ENCODE measurements around the gene ADGRB3. TPM values are rescaled to one million over a fixed set of nuclear protein-coding genes. Genes with fewer than 3 reads are reported as not detected.

The ADGRB3 gene
- total RNA-seq, 1 experiment from 2014 or later, result 0.11 TPM

DNA sequence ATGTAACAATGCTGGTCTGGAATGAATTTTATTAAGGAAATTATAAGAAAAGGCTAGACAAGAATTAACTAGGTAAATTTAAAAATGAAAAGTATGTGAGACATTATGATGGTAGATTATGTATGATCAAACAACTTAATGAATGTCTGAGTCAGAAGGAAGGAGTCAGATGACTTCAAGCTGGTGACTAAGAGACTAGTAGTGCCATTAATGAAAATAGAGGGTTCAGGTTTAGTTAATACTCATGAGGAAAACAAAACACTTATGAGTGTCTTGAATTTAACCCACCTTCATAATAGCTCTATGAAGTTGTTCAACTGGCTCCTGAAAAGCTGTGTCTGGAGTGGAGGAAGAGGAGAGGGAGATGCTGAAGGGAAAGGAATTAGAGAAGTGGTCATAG, 256.3 kb downstream of the ADGRB3 start:
- ATAC-seq, result no peak
- Histone ChIP-seq H3K27me3 (ENCODE audit: low read length) (no peaks in the 10 kb centered on the region), H3K4me3 (ENCODE audit: low read length) (no peak overlapping the region), H3K9me3 (ENCODE audit: low read length) (no peaks in the 10 kb centered on the region), H3K27ac (ENCODE audit: low read length) (no peak overlapping the region), H3K36me3 (ENCODE audit: low read depth, low read length) (no peaks in the 10 kb centered on the region), H3K4me1 (ENCODE audit: insufficient read depth, low read length) (no peaks in the 10 kb centered on the region), H3K79me2 (ENCODE audit: low read length) (no peaks in the 10 kb centered on the region), H3K9ac (ENCODE audit: low read length) (no peak overlapping the region), H3K4me2 (ENCODE audit: low read length) (no peak overlapping the region), H3K9me2 (replicated peaks; ENCODE audit: low read length) (no peaks in the 10 kb centered on the region), H3F3A (ENCODE audit: low read length, unreplicated experiment) (no peaks in the 10 kb centered on the region), H4K20me1 (ENCODE audit: low read length) (no peaks in the 10 kb centered on the region), H2AFZ (ENCODE audit: low read length) (no peak overlapping the region)
- ChIA-PET CTCF (no interaction called here), POLR2A (ENCODE audit: unreplicated experiment) (no interaction called here)
- TF ChIP-seq, protein P1, sequence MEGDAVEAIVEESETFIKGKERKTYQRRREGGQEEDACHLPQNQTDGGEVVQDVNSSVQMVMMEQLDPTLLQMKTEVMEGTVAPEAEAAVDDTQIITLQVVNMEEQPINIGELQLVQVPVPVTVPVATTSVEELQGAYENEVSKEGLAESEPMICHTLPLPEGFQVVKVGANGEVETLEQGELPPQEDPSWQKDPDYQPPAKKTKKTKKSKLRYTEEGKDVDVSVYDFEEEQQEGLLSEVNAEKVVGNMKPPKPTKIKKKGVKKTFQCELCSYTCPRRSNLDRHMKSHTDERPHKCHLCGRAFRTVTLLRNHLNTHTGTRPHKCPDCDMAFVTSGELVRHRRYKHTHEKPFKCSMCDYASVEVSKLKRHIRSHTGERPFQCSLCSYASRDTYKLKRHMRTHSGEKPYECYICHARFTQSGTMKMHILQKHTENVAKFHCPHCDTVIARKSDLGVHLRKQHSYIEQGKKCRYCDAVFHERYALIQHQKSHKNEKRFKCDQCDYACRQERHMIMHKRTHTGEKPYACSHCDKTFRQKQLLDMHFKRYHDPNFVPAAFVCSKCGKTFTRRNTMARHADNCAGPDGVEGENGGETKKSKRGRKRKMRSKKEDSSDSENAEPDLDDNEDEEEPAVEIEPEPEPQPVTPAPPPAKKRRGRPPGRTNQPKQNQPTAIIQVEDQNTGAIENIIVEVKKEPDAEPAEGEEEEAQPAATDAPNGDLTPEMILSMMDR (conservative IDR thresholded peaks at IDR 0.05; ENCODE audit: low read depth, low read length), result no peak
- TF ChIP-seq EZH2 (IDR thresholded peaks at IDR 0.05; ENCODE audit: low read length, unreplicated experiment), result no peak
- TF ChIP-seq EZH2phosphoT487 (IDR thresholded peaks at IDR 0.05; ENCODE audit: borderline replicate concordance, low read length), result no peak
- no peak for DNase-seq
- intact Hi-C loops (cut with micrococcal nuclease), result no loop called here
- no TSS peak for BruUV-seq (replicated peaks)

DNA sequence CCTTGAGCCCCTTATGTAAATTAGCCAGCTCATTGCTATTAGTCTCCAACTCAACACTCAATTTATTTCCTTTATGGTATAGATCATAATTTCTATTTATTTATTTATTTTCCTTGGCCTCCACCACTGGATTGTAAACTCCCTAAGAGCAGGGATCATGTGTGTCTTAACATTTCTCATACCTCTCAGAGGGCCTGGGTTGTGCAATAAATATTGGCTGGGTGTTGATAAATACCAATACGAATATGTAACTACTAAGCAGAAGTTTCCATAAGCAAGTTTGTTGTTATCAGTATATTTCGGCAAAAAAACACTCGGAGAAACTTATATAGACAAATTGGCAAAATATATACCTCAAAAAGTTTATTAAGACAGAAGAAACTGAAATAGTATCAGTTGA, 257.4 kb downstream of the ADGRB3 start:
- Histone ChIP-seq H3F3A (ENCODE audit: low read length, unreplicated experiment) (no peaks in the 10 kb centered on the region), H3K9me3 (ENCODE audit: low read length) (no peaks in the 10 kb centered on the region), H3K9ac (ENCODE audit: low read length) (no peak overlapping the region), H3K4me1 (ENCODE audit: insufficient read depth, low read length) (no peaks in the 10 kb centered on the region), H3K36me3 (ENCODE audit: low read depth, low read length) (no peaks in the 10 kb centered on the region), H3K4me3 (ENCODE audit: low read length) (no peak overlapping the region), H3K4me2 (ENCODE audit: low read length) (no peak overlapping the region), H4K20me1 (ENCODE audit: low read length) (no peaks in the 10 kb centered on the region), H3K9me2 (replicated peaks; ENCODE audit: low read length) (no peaks in the 10 kb centered on the region), H3K27ac (ENCODE audit: low read length) (no peak overlapping the region), H2AFZ (ENCODE audit: low read length) (no peak overlapping the region), H3K27me3 (ENCODE audit: low read length) (no peaks in the 10 kb centered on the region), H3K79me2 (ENCODE audit: low read length) (no peaks in the 10 kb centered on the region)
- ChIA-PET CTCF (no interaction called here), POLR2A (ENCODE audit: unreplicated experiment) (no interaction called here)
- TF ChIP-seq EZH2 (IDR thresholded peaks at IDR 0.05; ENCODE audit: low read length, unreplicated experiment), result no peak
- TF ChIP-seq, protein P1 (conservative IDR thresholded peaks at IDR 0.05; ENCODE audit: low read depth, low read length), result no peak
- TF ChIP-seq EZH2phosphoT487 (IDR thresholded peaks at IDR 0.05; ENCODE audit: borderline replicate concordance, low read length), result no peak
- DNase-seq (no peak), ATAC-seq (no peak)
- intact Hi-C loops (cut with micrococcal nuclease), result no loop called here
- BruUV-seq (replicated peaks), result no TSS peak

DNA sequence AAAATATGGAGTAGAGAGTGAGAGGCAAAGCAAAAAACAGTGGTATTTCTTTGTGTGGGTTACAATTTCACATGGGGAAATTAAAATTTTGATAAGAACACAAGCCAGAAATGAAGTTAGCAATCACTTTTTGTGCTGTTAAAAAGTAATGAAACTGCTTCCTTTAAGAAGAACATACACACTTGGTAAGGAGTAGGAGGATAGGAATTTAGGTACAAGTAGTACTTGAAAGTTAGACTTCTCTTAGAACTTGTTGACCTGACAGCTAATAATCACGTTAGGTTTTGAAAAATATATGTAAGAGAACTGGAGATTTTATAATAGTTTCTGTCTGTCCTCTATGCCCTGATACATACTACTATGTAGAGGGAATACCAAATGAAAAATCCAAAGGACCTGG, 260.8 kb downstream of the ADGRB3 start:
- H3K36me3 ChIP-seq (ENCODE audit: low read depth, low read length), result no peaks in the 10 kb centered on the region
- H3K79me2 ChIP-seq (ENCODE audit: low read length), result no peaks in the 10 kb centered on the region
- H2AFZ ChIP-seq (ENCODE audit: low read length), result no peak overlapping the region
- ChIA-PET POLR2A (ENCODE audit: unreplicated experiment) (no interaction called here), CTCF (no interaction called here)
- no peak overlapping the region for H3K4me2 ChIP-seq (ENCODE audit: low read length)
- H3K4me3 ChIP-seq (ENCODE audit: low read length), result no peak overlapping the region
- H3K9me3 ChIP-seq (ENCODE audit: low read length), result no peaks in the 10 kb centered on the region
- no peaks in the 10 kb centered on the region for H3K9me2 ChIP-seq (replicated peaks; ENCODE audit: low read length)
- BruUV-seq (replicated peaks), result no TSS peak
- no peaks in the 10 kb centered on the region for H3K27me3 ChIP-seq (ENCODE audit: low read length)
- no peaks in the 10 kb centered on the region for H3F3A ChIP-seq (ENCODE audit: low read length, unreplicated experiment)
- no peaks in the 10 kb centered on the region for H4K20me1 ChIP-seq (ENCODE audit: low read length)
- DNase-seq (no peak), ATAC-seq (no peak)
- intact Hi-C loops (cut with micrococcal nuclease), result no loop called here
- no peak overlapping the region for H3K27ac ChIP-seq (ENCODE audit: low read length)
- no peak overlapping the region for H3K9ac ChIP-seq (ENCODE audit: low read length)
- TF ChIP-seq EZH2 (IDR thresholded peaks at IDR 0.05; ENCODE audit: low read length, unreplicated experiment) (no peak), EZH2phosphoT487 (IDR thresholded peaks at IDR 0.05; ENCODE audit: borderline replicate concordance, low read length) (no peak)
- TF ChIP-seq, protein P1 (conservative IDR thresholded peaks at IDR 0.05; ENCODE audit: low read depth, low read length), result no peak
- no peaks in the 10 kb centered on the region for H3K4me1 ChIP-seq (ENCODE audit: insufficient read depth, low read length)
